Stimulated activated CD8-positive, alpha-beta memory T cell treated with anti-CD3 and anti-CD28 coated beads, Interleukin-12 subunit alpha, Interleukin-12 subunit beta, amount 100 ng/mL, for 24 hours (primary cell): ENCODE measurements around the gene ADCY1.
"Not testable (repeated sequence)": the region's sequence is repeated elsewhere in the genome, so short reads cannot be mapped to it uniquely, and the experiment has no call there.

Source experiments
- DNase-seq: peaks from one replicate; pipeline ENCODE4 v3.0.0-alpha.2; 2020; ENCODE audit errors: extremely low read depth

Gene ADCY1

DNA sequence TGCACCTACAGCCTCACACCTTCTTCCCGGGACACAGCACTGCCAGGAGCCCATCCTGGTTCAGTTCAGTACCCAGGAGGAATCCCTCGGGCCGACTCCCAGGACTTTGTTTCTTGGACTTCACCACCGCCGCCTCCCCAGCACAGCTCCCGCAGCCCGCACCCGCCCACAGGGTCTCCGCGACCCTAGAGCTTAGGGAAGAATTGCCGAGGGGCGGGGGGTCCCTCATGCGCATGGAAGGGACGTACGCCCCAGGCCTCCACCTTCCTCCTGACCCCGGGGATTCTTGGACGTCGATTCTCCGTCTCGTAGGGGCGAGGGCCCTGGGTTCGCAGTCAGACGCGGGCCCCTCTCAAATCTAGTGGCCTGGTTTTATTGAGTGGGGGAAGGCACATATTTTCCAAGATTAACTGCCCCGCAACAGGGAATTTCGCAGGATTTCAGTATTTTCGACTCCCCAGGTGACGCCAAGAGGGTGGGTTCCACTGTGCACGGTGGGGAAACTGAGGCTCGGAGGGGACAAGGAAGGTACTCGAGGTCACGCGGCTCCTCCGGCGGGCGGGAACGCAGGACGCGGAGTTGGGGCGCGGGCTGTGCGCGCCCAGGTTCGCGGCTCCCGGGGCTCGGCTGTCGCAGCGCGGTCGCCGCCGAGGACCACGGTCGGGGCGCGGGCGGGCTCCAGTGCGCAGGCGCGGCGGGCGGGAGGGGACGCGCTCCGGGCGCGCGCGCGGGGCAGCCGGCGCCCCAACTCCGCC is at the start of gene ADCY1:
Gene ADCY1 (plus strand): TSS at position 708 of the 755 bp plus-strand sequence. CDS start 176 bp downstream, outside the sequence.
- no peak for DNase-seq

DNA sequence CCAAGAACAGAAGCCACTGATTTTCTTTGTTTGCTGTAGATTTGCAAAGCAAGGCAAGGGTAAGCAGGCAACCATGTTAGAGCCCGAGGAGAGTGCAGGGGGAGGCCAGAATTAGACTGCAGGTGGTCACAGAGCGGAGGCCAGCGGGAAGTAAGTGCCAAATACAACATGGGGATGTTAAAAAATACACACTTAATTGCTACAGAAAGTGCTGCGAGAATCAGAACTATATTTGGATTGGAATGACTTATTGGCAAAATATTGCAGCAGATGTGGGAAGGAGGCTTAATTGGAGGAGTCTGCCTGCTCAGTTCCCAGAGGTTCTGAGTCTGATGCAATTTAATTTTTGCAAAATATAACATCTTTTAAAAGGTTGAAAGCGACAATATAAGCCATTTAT is 49.7 kb upstream of the ADCY1 start:
- no peak for DNase-seq

DNA sequence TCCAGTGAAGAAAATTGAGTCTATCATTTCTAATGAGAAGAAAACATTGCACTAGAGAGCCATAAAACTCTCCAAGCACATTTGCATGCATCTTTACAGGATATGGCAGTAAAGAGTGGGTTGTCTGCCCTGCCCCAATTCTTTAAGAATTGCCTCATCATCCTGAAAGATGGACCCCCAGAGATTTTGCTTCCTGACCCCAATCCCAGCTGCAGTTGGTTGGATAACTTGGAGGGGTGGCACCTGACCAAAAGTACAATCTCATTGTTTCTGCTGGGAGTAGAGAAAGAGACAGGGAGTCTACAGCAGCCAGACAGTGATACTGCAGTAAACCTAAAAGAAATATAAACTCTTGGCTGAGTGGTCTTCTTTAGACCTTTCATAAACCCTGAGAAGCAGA is 49.1 kb upstream of the ADCY1 start:
- DNase-seq: no peak

DNA sequence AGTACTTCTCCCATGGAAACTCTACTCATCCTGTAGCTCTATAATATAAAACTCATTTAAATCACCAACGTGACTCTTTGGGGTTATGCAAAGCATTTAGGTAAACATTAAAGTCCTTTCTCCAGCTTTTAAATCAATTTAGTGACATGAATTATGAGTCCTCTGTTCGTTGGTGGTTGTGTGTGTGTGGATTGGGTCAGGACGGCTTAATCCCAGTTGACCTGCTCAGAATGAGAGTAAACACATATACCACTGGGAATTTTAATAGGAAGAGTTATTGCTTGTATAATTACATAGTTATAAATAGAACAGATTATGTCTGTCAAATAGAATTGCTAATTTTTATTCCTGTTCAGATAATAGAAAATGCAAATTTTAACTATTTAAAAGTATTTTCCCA is 30.7 kb upstream of the ADCY1 start:
- DNase-seq: no peak

DNA sequence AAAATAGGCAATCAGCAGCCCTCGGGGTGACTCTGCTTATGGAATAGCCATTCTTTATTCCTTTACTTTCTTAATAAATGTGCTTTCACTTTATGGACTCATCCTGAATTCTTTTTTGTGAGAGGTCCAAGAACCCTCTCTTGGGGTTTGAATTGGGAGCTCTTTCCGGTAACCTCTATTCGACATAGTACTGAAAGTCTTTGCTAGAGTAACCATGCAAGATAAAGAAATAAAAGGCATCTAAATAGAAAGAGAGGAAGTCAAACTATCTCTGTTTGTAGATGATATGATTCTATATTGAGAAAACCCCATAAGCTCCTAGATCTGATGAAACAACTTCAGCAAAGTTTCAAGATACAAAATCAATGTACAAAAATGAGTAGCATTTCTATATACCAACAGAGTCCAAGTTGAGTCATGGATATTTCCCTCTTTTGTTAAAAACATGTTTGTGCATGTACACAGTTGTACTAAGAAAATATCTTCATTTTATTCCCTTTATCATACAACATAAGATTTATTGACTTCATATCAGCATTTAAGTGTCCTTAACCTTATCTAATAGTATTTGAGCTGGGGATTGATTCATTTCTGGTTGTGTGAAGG is 29.0 kb upstream of the ADCY1 start:
- DNase-seq: not testable (repeated sequence)

DNA sequence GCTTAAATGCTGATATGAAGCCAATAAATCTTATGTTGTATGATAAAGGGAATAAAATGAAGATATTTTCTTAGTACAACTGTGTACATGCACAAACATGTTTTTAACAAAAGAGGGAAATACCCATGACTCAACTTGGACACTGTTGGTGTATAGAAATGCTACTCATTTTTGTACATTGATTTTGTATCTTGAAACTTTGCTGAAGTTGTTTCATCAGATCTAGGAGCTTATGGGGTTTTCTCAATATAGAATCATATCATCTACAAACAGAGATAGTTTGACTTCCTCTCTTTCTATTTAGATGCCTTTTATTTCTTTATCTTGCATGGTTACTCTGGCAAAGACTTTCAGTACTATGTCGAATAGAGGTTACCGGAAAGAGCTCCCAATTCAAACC is 25.3 kb upstream of the ADCY1 start:
- not testable (repeated sequence) for DNase-seq

DNA sequence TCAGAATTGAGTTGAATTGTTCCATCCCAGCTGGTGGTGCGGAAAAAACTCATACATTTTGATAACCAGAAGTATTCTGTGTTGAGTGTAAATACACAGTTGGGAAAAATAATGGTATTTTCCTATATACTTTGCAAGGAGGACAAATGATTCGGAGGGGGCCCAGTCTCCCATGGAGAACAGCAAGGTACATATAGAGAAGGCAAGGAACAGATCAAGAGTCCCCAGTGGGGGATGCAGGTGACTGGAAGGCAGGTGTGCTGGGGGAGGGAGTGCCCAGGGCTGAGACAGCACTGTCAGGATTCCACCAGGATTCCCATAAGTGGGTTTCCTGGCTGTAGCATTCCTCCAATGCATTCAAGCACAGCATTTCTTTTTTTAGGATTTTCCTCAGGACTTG is 10.8 kb upstream of the ADCY1 start:
- DNase-seq: no peak

DNA sequence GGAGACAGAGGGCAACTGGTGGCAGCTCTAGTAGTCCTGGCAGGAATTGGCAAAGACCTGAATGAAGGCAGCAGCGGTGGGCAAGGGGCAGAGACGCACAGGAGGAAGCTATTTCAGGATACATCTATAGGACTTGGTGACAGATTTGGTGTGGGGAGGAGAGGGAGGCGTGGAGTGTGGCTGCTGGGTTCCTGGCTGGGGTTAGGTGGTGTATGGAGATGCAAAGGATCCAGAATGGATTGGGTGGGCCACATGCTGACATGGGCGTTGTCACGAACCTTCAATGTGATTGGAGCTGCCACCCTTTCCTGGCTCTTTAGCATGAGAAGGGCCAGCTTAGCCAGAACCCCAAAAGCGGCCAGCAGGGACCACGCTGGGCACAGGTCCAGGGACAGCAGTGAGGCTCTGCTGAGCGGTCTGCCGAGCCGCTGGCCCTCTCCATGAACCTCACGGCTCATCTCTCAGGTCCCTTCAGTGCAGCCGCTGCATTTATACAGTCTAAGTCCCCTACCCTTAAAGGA is 10.2 kb upstream of the ADCY1 start:
- no peak for DNase-seq

DNA sequence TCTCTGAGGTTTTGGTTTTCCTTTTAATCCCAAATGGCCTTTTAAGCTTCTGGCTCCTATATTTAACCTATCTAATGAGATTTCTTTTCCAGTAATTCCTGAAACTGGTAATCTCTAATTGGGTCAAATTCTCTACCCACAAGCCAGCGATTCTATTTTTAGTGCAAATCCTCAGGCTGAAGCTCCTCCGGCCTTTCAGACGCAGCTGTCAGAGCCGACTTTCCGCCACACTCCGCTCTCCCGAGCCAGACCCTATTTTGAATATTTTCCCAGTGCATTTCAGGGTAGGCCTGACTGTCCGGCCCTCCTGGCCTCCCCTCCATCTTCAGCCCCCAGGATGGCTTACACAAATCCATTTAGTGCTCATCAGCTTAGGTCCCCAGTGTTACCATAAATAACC is 9.7 kb upstream of the ADCY1 start:
- no peak for DNase-seq

DNA sequence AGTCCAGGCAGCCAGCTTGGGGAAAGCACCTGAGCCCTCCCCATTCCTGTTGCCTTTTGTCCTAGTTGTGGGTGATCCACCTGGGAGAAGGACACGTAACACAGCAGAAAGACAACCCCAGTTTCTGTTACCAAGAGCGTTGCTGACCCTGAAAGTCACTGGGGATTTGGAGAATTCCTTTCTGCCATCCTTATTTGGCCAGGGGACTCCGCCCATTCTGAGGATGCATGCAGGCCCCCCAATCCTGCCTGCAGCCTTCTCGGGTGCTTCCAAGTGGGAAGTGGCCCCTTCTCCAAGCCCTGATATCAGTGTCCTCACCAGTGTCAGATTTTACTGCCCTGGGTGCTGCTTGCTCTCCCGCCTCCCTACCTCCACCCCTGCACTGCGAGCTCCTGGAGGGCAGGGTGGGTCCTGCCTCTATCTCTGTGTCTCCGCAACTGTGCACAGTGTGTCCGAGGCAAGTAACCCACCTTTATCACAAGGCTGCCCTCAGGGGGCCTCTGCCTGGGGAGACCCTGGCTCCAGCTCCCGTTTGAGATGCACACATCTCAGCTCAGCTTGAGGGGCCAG is 9.2 kb upstream of the ADCY1 start:
- no peak for DNase-seq

DNA sequence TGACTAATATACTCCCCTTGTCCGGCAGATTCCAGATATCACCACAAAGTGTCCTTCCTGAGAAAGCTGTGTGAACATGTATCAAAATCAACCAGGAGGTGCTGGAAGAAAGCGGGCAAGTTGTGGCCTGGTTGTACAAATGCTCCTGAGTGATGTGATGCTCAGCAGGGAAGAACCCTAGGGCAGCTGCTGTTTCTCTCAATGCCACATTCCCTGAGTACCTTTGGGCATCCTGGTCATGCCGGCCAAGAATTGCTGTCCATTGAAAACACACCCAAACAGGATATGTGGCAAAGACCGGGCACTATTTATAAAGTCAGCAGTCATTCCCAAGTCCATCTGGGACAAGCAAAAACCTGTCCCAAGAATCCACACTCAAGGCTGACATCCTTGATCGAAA is 7.8 kb upstream of the ADCY1 start:
- no peak for DNase-seq

DNA sequence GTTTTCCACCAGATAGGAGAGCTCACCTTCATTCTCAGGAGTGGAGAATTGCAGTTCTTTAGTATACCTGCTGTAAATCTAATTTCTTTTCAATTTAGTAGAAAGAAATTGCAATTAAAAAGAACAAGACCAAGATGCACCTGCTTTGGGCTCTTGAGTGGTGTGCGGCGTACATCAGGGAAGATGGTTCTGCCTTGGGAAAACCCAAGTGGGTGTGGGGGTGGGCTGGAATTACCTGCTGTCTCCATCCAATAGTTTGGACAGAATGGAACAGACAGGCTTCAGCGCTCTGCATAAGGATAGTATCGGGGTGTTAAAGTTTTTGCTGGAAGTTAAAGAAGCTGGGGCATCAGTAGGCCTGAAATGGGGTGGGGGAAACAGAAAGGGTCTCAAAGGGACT is 7.2 kb upstream of the ADCY1 start:
- no peak for DNase-seq

DNA sequence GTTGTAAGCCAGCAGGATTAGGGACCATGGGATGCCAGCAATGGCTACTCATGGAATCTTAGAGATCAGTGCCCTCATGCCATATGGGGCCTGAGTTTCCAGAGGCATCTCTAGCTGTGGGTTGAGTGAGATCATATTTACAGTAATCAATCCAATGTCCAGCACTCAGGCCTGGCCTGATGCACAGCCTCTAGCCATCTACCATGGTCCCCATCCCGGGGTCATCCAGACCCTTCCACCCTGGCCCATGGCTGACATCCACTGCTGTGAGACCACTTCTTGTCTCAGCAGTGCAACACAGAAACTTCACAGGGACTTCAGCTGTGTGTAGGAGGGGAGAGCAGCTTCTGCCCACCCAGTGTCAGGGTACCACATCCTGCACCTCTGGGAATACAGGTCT is 6.5 kb upstream of the ADCY1 start:
- no peak for DNase-seq

DNA sequence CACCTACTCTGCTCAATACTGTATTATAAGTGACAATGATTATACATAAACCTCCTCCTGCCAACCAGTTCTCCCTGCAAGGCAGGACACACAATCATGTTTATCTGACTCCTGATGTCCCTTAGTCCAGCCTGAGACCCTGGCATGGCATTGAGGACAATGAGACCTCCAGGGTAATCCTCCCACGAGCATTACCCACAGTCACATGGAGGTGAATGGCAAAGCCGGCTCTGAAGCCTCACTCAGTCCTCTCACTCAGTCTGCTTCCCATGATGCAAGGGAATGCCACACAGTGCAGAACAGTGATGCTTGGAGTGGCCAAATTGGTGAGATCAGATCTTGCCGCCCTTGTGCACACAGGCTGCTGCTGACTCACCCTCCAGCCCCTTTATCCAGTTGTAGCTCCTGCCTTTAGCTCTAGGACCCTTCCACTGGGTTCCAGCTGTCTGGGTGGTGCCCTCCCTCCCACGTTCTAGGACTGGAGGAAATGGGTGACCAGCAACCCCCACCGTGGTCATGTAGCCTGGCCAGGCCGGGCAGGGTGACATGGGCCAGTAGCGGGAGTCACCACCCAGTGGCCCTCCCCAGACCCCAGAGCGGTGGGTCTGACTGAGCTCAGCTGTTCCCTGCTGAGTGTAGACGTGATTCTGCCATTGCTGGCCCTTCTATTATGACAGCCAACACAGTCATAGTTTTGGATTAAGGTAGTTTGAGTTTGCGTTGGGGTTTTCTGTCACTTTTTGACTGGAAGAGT is 5.5 kb upstream of the ADCY1 start:
- no peak for DNase-seq

DNA sequence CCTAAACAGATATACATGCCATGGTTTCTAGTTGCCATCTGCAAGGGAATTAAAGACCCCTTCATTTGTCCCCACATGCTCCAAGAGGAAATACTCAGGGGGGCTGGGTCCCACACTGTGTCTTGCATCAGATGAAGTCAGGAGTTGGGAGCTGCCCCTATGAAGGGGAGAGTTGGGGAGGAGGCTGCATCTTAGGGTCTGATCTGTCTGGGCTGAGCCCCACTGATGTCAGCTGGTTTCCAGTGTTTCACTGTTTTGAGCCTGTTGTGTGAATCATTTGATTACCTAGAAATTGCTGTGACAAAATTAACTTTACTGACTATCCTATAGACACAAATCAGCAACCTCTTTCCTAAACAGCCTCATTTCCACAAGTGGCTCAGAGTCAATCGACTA is 4.9 kb upstream of the ADCY1 start:
- no peak for DNase-seq

DNA sequence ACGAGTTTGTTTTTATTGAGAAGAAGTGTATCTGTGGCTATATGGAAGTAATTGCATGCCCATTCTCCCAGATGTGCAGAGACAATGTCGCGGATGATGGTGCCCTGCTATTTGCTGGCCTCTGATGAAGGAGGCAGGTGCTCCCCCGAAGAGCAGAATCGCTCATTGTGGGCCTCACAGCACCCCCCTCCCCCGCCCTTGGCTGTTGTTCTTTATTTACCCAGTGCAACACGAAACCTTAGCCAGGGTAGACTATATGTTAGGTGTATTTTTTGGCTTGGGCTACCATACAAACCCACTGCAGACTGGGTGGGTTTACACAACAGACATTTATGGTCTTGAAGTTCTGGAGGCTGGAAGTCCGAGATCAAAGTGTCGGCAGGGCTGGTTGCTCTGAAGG is 3.4 kb upstream of the ADCY1 start:
- no peak for DNase-seq

DNA sequence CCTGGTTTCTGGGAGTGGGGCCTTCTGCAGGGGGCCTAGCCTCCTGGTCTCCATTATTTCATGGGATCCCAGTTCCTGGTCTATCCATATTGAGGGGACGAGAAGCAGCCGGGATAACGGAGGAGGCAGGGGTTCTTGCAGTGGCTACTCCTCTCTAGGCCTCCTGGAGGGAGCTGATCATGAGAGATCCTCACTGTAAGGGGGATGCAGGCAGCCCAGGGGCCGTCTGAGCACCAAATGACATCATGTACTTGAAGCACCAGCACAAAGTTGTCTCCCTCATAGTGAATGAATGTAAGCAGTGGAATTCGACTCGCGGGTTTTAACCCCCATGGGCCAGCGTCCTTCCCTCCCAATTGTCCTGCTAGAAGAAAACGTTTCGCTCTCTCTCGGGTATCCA is 964 bp upstream of the ADCY1 start:
- no peak for DNase-seq

DNA sequence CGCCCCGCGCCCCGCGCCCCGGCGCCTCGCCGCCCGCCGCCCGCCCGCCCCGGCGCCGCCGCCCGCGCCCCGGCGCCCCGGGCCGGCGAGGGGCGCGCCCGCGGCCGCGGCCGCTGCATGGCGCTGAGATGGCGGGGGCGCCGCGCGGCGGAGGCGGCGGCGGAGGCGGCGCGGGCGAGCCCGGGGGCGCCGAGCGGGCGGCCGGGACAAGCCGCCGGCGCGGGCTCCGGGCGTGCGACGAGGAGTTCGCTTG is 174 bp downstream of the ADCY1 start:
- no peak for DNase-seq

DNA sequence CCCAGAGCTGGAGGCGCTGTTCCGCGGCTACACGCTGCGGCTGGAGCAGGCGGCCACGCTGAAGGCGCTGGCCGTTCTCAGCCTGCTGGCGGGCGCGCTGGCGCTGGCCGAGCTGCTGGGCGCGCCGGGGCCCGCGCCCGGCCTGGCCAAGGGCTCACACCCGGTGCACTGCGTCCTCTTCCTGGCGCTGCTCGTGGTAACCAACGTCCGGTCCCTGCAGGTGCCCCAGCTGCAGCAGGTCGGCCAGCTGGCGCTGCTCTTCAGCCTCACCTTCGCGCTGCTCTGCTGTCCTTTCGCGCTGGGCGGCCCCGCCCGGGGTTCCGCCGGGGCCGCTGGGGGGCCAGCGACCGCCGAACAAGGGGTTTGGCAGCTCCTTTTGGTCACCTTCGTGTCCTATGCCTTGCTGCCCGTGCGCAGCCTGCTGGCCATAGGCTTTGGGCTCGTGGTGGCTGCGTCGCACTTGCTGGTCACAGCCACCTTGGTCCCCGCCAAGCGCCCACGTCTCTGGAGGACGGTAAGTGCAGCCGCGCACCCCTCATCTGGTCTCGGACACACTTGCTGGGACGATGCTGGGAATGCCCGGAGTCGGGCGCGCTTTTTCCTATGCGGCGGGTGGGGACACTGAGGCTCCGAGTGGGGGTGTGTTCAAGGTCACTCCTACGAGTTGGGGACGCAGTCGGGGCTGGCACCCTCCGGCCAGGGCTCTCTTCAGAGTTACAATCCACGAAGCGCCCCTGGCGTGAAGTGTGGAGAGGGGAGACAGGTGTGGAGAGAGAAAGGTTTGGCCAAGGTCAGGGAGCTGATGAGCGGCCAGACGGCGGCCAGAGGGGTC is 717 bp downstream of the ADCY1 start:
- no peak for DNase-seq

DNA sequence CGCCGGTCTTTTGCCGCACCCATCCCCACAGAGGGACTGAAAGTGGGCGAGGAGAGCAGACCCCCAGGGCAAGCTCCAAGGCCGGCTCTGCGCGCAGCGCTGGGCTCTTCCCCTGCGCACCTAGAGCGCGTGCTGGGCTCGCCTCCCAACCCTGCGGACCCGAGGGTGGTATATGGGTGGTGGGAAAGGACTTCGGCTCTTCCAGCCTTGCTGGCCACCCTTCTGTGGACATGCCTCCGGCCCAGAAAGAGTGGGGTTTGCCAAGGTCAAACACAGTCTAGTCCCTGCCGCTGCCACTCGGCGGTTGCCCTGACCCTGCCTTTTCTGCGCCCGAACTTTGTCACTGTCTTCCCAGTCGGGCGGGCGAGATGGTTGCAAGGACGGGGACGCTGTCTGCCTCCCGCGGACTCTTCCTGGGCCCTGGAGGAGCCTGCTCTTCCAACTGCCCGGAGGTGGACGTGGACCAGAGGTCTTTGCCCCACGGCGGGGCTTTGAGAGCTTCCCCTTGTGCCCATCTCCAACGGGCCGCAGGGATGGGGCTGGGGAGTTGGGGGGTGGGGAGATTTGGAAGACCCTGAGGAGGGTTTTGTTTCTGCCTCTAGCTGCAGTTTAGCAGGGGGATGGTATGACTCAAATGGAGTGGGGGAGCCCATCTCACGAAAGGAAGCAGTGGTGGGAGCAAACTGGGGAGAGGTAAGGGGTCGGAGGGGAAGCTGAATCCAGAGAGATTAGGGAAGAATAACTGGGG is 1.5 kb downstream of the ADCY1 start:
- DNase-seq: no peak

DNA sequence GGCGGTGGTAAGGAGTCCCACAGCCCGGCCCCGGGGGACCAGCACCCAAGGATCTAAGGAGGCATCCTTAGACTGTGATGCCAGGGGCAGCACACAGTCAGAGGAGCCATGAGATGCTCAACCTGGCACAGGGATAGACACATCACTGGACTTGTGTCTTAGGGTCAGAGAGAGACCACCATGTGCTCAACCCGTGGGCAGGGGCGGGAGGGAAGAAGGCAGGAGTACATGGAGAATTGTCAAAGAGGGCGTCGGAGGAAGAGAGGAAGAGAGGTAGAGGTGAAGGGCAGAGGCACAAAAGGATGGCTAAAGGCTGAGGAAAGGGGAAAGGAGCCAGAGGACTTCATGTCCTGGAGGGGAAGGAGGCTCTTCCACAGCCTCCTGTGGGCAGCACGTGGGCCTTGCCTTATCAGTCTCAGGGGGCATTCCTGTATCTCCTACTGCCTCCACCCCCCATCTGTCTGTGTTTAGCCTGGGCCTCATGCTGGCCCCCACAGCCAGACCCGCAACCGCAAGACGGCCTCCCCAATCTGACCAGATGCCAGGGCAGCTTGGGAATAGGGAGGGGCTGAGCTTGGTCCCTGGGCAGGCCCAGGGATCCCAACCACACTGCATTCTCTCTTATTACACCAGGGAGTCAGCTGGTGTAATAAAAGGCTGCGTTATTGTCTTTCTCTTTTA is 2.2 kb downstream of the ADCY1 start:
- no peak for DNase-seq
